Stimulated activated CD8-positive, alpha-beta memory T cell treated with anti-CD3 and anti-CD28 coated beads, Interleukin-12 subunit alpha, Interleukin-12 subunit beta, amount 100 ng/mL, for 1 hour (primary cell): ENCODE results near the gene TRAIP.
"Not testable (repeated sequence)": the region's sequence is repeated elsewhere in the genome, so short reads cannot be mapped to it uniquely, and the experiment has no call there.

ENCODE experiments used
- DNase-seq: peaks from one replicate; pipeline ENCODE4 v3.0.0-alpha.2; 2020; ENCODE audit warnings: low read depth

TRAIP gene

GRCh38 chr3:49791571-49791970 lies 64.8 kb downstream of the TRAIP start:
- no peak for DNase-seq

- no peak for DNase-seq
These were observed 65.5 kb downstream of the TRAIP start for GRCh38 chr3:49790626-49791411.

- no peak for DNase-seq
These were observed 68.3 kb downstream of the TRAIP start for GRCh38 chr3:49788056-49788455.

GRCh38 chr3:49787536-49787935 lies 68.8 kb downstream of the TRAIP start:
- no peak for DNase-seq

- no peak for DNase-seq
These were observed 69.2 kb downstream of the TRAIP start for GRCh38 chr3:49787182-49787464.

GRCh38 chr3:49786357-49787181 lies 69.8 kb downstream of the TRAIP start, which contains the start of gene IP6K1:
Gene IP6K1 (minus strand): TSS chr3:49786542. CDS start chr3:49748040, 38,502 bp downstream.
- DNase-seq: peak; percentile 99

- no peak for DNase-seq
These were observed 70.6 kb downstream of the TRAIP start for GRCh38 chr3:49785565-49786356.

- not testable (repeated sequence) for DNase-seq
These were observed 74.1 kb downstream of the TRAIP start for GRCh38 chr3:49782277-49782676.

- DNase-seq: no peak
These were observed 74.8 kb downstream of the TRAIP start for GRCh38 chr3:49781415-49782199.

GRCh38 chr3:49780975-49781365 lies 75.4 kb downstream of the TRAIP start:
- DNase-seq: not testable (repeated sequence)

- no peak for DNase-seq
These were observed 76.0 kb downstream of the TRAIP start for GRCh38 chr3:49780080-49780974.

GRCh38 chr3:49779358-49780079 lies 76.8 kb downstream of the TRAIP start:
- no peak for DNase-seq
